Stimulated activated CD4-positive, alpha-beta T cell treated with anti-CD3 and anti-CD28 coated beads, Interleukin-1b, Interleukin-23, amount 100 ng/mL, for 1 hour (primary cell): Measurements from ENCODE around the gene BORCS6.
"Not testable (repeated sequence)": the region's sequence is repeated elsewhere in the genome, so short reads cannot be mapped to it uniquely, and the experiment has no call there.

Experiments
- DNase-seq, 2 donors: peaks; one replicate each; pipeline ENCODE4 v3.0.0-alpha.2; 2020; ENCODE audit warnings: low read depth in 2 of 2

Gene BORCS6

GRCh38 chr17:8173056-8173870 lies 16.7 kb downstream of the BORCS6 start:
- DNase-seq = peak in 1 of 2 donors; percentile 48

GRCh38 chr17:8170186-8170585 lies 19.8 kb downstream of the BORCS6 start:
- not testable (repeated sequence) for DNase-seq

- no peak for DNase-seq
These were observed 22.5 kb downstream of the BORCS6 start for GRCh38 chr17:8167526-8167925.

- DNase-seq = no peak
These were observed 23.2 kb downstream of the BORCS6 start for GRCh38 chr17:8166731-8167130.

GRCh38 chr17:8164815-8165131 lies 25.2 kb downstream of the BORCS6 start:
- no peak for DNase-seq

GRCh38 chr17:8163978-8164814 lies 25.8 kb downstream of the BORCS6 start:
- no peak for DNase-seq

- DNase-seq = no peak
These were observed 26.7 kb downstream of the BORCS6 start for GRCh38 chr17:8162997-8163977.

GRCh38 chr17:8162233-8162996 lies 27.6 kb downstream of the BORCS6 start, which contains the start of gene VAMP2:
TSS of gene VAMP2 (minus strand) at chr17:8162948. CDS start at chr17:8162879, 69 bp downstream.
- peak; percentile 62 to 63 for DNase-seq

GRCh38 chr17:8161289-8162232 lies 28.4 kb downstream of the BORCS6 start:
- DNase-seq = no peak

- DNase-seq = no peak
These were observed 29.2 kb downstream of the BORCS6 start for GRCh38 chr17:8160741-8161221.

GRCh38 chr17:8160224-8160577 lies 29.8 kb downstream of the BORCS6 start:
- no peak for DNase-seq

GRCh38 chr17:8159459-8160223 lies 30.3 kb downstream of the BORCS6 start:
- DNase-seq = no peak

GRCh38 chr17:8159032-8159400 lies 31.0 kb downstream of the BORCS6 start:
- no peak for DNase-seq

GRCh38 chr17:8158267-8159031 lies 31.5 kb downstream of the BORCS6 start:
- peak; percentile 63 to 80 for DNase-seq

- peak; percentile 99 to 100 for DNase-seq
These were observed 33.6 kb downstream of the BORCS6 start for GRCh38 chr17:8156246-8156992.

GRCh38 chr17:8155996-8156245 lies 34.1 kb downstream of the BORCS6 start:
- DNase-seq = no peak

GRCh38 chr17:8155231-8155995 lies 34.6 kb downstream of the BORCS6 start:
- no peak for DNase-seq
